Activated CD4-positive, alpha-beta T cell treated with anti-CD3 and anti-CD28 coated beads, Interleukin-2, amount 50 U/mL, for 4 hours (primary cell): ENCODE measurements around the gene SLC18B1.

Source experiments
- DNase-seq, 2 experiments: peaks; one replicate each; pipeline ENCODE4 v3.0.0-alpha.2; 2020

SLC18B1 gene

GRCh38 chr6:132741281-132741680 lies 57.2 kb downstream of the SLC18B1 start:
- no peak for DNase-seq

GRCh38 chr6:132736239-132736638 lies 62.2 kb downstream of the SLC18B1 start:
- no peak for DNase-seq

GRCh38 chr6:132734694-132735236 lies 63.7 kb downstream of the SLC18B1 start:
- DNase-seq: no peak

GRCh38 chr6:132733814-132734213 lies 64.6 kb downstream of the SLC18B1 start:
- no peak for DNase-seq

- DNase-seq: no peak
Observed at GRCh38 chr6:132733283-132733682, 65.2 kb downstream of the SLC18B1 start.

GRCh38 chr6:132731086-132731485 lies 67.4 kb downstream of the SLC18B1 start:
- no peak for DNase-seq

- DNase-seq: no peak
Observed at GRCh38 chr6:132730560-132730959, 67.9 kb downstream of the SLC18B1 start.

- DNase-seq: no peak
Observed at GRCh38 chr6:132728616-132729015, 69.8 kb downstream of the SLC18B1 start.

- DNase-seq: no peak
Observed at GRCh38 chr6:132726608-132726975, 71.8 kb downstream of the SLC18B1 start.

GRCh38 chr6:132725947-132726607 lies 72.4 kb downstream of the SLC18B1 start:
- DNase-seq: no peak

GRCh38 chr6:132725471-132725870 lies 73.0 kb downstream of the SLC18B1 start:
- no peak for DNase-seq

GRCh38 chr6:132719736-132720448 lies 78.5 kb downstream of the SLC18B1 start:
- DNase-seq: no peak
